Suprapubic skin (tissue), 4 donors: ENCODE data around the gene RAB5IF. TPM values are rescaled to one million over a fixed set of nuclear protein-coding genes. Genes with fewer than 3 reads are reported as not detected.

ENCODE experiments used
- DNase-seq, 2 donors: peaks; one replicate each; pipeline ENCODE4 v3.0.0-alpha.2; 2019; ENCODE audit warnings: low spot score in 2 of 2
- H3K27ac ChIP-seq: fragments of 200-600 bp; sonication (generic); one replicate; pipeline ENCODE4 v1.5.1; 2019
- H3K27me3 ChIP-seq: fragments of 200-600 bp; sonication (generic); one replicate; pipeline ENCODE4 v1.5.1; 2019
- H3K36me3 ChIP-seq: fragments of 200-600 bp; sonication (generic); one replicate; pipeline ENCODE4 v1.5.1; 2019
- H3K4me1 ChIP-seq: fragments of 200-600 bp; sonication (generic); one replicate; pipeline ENCODE4 v1.5.1; 2019
- H3K4me3 ChIP-seq: fragments of 200-600 bp; sonication (generic); one replicate; pipeline ENCODE4 v1.5.1; 2019; ENCODE audit warnings: mild to moderate bottlenecking
- H3K9me3 ChIP-seq: fragments of 200-600 bp; sonication (generic); one replicate; pipeline ENCODE4 v1.5.1; 2019
- CTCF ChIP-seq, 2 donors: fragments of 200-600 bp in 1 of 2; fragments of 450-650 bp in 1 of 2; sonication (generic) in 1 of 2; IDR thresholded peaks; one replicate each; pipeline ENCODE4 v1.5.1; 2016 to 2019; ENCODE audit warnings: antibody characterized with exemption in 2 of 2, mild to moderate bottlenecking in 1 of 2, moderate library complexity in 1 of 2
- EP300 ChIP-seq: sonication (generic); formaldehyde crosslinking; IDR thresholded peaks from one replicate; pipeline ENCODE4 v1.6.1; 2017; ENCODE audit warnings: antibody characterized with exemption
- POLR2A ChIP-seq, 2 donors: fragments of 450-650 bp; IDR thresholded peaks; one replicate each; pipeline ENCODE4 v1.6.1; 2017; ENCODE audit warnings: antibody characterized with exemption in 2 of 2, mild to moderate bottlenecking in 2 of 2, moderate library complexity in 2 of 2
- POLR2AphosphoS5 ChIP-seq, 3 donors: sonication (generic); formaldehyde crosslinking; IDR thresholded peaks; one replicate each; pipeline ENCODE4 v1.6.1; 2017; ENCODE audit warnings: antibody characterized with exemption in 3 of 3
- WGBS: methylation state at CpG from one replicate; pipeline ENCODE4 v1.1.5; 2018; 5-methylcytosine and 5-hydroxymethylcytosine counted together
- total RNA-seq, 4 donors: library from RNA; depleted of rRNA; stranded (reverse); fragments of >200 nt; gene quantifications; one replicate each; pipeline ENCODE4 v1.1.0, GENCODE V29; 2016

RAB5IF gene
- total RNA-seq, 4 donors from 2014 or later = 42.2 to 127 (median 89.4) TPM

GRCh38 chr20:36573798-36574365, 31.7 kb upstream of the RAB5IF start:
- no peak for TF ChIP-seq POLR2AphosphoS5 (IDR thresholded peaks at IDR 0.05)
- TF ChIP-seq EP300 = no peak
- TF ChIP-seq CTCF (IDR thresholded peaks at IDR 0.05) = no peak
- no peak for TF ChIP-seq POLR2A (IDR thresholded peaks at IDR 0.05)
- DNase-seq = peak; percentile 76 to 80
- Histone ChIP-seq H3K27ac (peak overlapping the region; percentile 89), H3K9me3 (no peaks in the 10 kb centered on the region), H3K4me3 (peak overlapping the region; percentile 85), H3K27me3 (no peaks in the 10 kb centered on the region), H3K4me1 (peaks cover 36% of the 10 kb centered on the region), H3K36me3 (peaks cover 3% of the 10 kb centered on the region)
- WGBS = no CpG with 5 or more reads among the region's 53 CpGs

GRCh38 chr20:36574366-36575135, 31.0 kb upstream of the RAB5IF start:
- peak overlapping the region; percentile 89 for H3K27ac ChIP-seq
- 0% methylated on average over 18 of the region's 69 CpGs for WGBS
- DNase-seq = peak in 1 of 2 donors; percentile 81
- TF ChIP-seq POLR2AphosphoS5 (IDR thresholded peaks at IDR 0.05) (no peak), POLR2A (IDR thresholded peaks at IDR 0.05) (no peak), CTCF (IDR thresholded peaks at IDR 0.05) (no peak), EP300 (no peak)
- peaks cover 35% of the 10 kb centered on the region for H3K4me1 ChIP-seq
- peaks cover 9% of the 10 kb centered on the region for H3K36me3 ChIP-seq
- no peaks in the 10 kb centered on the region for H3K27me3 ChIP-seq
- no peaks in the 10 kb centered on the region for H3K9me3 ChIP-seq
- H3K4me3 ChIP-seq = peak overlapping the region; percentile 85

GRCh38 chr20:36576081-36576445, 29.5 kb upstream of the RAB5IF start:
- H3K36me3 ChIP-seq = peaks cover 22% of the 10 kb centered on the region
- H3K9me3 ChIP-seq = no peaks in the 10 kb centered on the region
- no peak overlapping the region for H3K4me3 ChIP-seq
- H3K27me3 ChIP-seq = no peaks in the 10 kb centered on the region
- no peak overlapping the region for H3K27ac ChIP-seq
- DNase-seq = no peak
- 57% methylated on average over 1 of the region's 1 CpG for WGBS
- TF ChIP-seq CTCF (IDR thresholded peaks at IDR 0.05) = no peak
- TF ChIP-seq POLR2AphosphoS5 (IDR thresholded peaks at IDR 0.05) = no peak
- TF ChIP-seq EP300 = no peak
- no peak for TF ChIP-seq POLR2A (IDR thresholded peaks at IDR 0.05)
- peaks cover 33% of the 10 kb centered on the region for H3K4me1 ChIP-seq

- no peak for TF ChIP-seq POLR2AphosphoS5 (IDR thresholded peaks at IDR 0.05)
- TF ChIP-seq POLR2A (IDR thresholded peaks at IDR 0.05) = no peak
- no peak for TF ChIP-seq EP300
- no peak for TF ChIP-seq CTCF (IDR thresholded peaks at IDR 0.05)
- H3K36me3 ChIP-seq = peaks cover 35% of the 10 kb centered on the region
- no peaks in the 10 kb centered on the region for H3K9me3 ChIP-seq
- H3K4me1 ChIP-seq = peaks cover 25% of the 10 kb centered on the region
- 98% methylated on average over 15 of the region's 15 CpGs for WGBS
- no peak overlapping the region for H3K27ac ChIP-seq
- H3K27me3 ChIP-seq = no peaks in the 10 kb centered on the region
- H3K4me3 ChIP-seq = no peak overlapping the region
- no peak for DNase-seq
Observed at GRCh38 chr20:36578356-36579041, 27.1 kb upstream of the RAB5IF start.

GRCh38 chr20:36579996-36580545, 25.5 kb upstream of the RAB5IF start:
- TF ChIP-seq EP300 (no peak), POLR2A (IDR thresholded peaks at IDR 0.05) (no peak), POLR2AphosphoS5 (IDR thresholded peaks at IDR 0.05) (no peak), CTCF (IDR thresholded peaks at IDR 0.05) (no peak)
- no peak overlapping the region for H3K27ac ChIP-seq
- H3K36me3 ChIP-seq = peaks cover 35% of the 10 kb centered on the region
- H3K27me3 ChIP-seq = no peaks in the 10 kb centered on the region
- WGBS = 93% methylated on average over 2 of the region's 2 CpGs
- no peaks in the 10 kb centered on the region for H3K9me3 ChIP-seq
- peaks cover 17% of the 10 kb centered on the region for H3K4me1 ChIP-seq
- no peak overlapping the region for H3K4me3 ChIP-seq
- no peak for DNase-seq
